HG02642 (cell line): Measurements from ENCODE around the gene GBX2.
"Not testable (repeated sequence)": the region's sequence is repeated elsewhere in the genome, so short reads cannot be mapped to it uniquely, and the experiment has no call there.

Source experiments
- ATAC-seq: cut with Tn5 transposase; IDR thresholded peaks from one replicate; pipeline ENCODE4 v1.9.1; 2021; ENCODE audit warnings: mild to moderate bottlenecking; ENCODE audit not compliant: unreplicated experiment, poor library complexity

The GBX2 gene

DNA sequence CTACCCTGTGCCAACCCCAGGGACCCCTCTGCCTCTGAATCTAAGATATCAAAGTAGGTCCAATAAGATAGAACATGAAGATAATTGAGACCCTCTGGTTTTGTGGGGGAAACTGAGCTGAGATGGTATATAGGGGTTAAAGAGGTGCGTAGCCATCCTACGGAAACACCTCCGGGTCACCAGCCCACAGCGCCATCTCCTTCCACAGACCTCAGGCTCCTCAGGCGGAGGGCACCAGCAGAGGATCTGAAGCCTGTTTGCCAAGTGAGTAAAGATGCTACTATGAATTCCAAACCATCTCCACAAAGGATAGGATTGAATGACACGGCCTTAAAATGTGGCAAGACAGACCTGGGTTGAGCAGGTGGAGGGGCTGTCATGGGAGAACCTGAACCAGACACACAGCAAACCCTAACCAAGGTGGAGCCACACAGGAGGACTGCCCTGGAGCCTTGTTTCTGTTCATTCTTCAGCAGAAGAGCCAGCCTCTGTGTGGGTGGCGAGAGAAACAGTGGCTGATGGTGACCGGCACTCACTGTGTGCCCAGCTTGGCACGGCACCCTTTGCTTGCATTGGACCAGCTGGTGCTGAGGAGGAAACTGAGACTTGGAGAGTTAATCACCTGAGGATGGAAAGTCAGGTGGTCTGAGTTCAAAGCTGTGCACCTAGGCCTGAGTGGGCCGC, 10.2 kb downstream of the GBX2 start:
- no peak for ATAC-seq

DNA sequence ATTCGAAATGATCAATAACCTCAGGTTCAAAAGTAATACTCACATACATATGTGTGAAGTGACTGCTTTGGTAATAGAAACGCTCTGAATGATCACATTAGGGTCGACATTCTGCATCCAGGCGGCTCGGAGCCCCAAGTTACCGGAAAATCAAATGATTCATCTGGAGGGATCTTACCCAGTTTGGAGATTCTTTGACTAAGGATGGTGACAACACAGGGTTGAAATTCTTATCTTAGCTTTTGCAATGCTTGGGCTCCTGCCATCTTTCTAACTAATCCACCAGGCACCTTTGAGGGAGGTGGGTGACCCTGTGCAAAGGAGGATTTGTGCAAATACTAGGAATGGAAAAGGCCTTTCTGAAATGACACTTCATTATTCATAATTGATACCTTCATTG, 10.8 kb downstream of the GBX2 start:
- no peak for ATAC-seq

DNA sequence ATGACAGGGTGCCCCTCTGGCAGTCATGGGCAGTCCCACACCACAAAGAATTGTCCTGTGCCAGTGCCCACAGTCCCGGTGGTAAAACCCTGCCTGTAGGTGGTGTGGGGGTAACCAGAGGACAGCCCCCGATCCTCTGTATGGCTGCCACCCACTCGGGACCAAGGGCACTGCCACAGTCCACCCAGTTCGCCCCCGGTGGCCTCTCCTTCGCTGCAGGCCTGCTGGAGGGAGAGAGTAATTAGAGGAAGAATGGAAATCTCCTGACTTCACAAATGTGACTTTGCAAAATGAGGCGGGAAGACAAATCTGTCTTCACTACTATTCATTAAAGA, 11.4 kb downstream of the GBX2 start:
- no peak for ATAC-seq

DNA sequence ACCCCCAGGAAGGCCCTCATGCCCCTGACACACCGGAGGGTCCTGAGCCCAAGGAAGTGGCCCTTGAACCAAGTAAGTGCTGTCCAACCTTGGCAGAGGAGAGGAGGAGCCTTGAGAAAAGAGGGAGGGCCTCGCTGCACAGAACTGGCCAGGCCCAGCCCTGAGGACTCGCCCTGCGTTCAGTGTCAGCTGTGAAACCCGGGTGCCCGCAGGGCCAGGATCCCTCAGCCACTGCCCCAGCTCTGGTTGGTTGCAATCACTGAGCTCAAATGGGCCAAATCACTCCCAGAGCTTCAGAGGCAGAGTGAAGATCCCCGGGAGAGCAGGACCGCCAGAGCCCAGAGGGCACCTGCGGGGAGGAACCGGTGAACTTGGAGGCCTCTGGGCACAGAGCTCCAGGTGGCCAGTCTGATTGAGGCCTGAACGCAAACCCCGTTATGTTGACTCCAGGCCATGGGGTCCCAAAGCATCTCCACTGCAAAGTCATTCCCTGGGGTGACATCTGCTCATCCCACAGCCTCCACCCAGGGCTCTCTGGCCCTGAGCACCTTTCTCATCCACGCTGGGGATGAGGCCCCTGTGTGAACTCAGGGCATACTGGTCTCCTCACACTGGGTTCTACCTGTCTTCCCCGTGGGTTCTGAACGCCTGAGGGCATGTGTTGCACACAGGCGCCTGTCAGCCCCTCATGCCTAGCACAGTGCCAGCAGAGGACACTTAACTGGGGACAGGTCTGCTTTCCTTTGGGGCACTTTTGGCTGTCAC, 11.9 kb downstream of the GBX2 start:
- no peak for ATAC-seq

DNA sequence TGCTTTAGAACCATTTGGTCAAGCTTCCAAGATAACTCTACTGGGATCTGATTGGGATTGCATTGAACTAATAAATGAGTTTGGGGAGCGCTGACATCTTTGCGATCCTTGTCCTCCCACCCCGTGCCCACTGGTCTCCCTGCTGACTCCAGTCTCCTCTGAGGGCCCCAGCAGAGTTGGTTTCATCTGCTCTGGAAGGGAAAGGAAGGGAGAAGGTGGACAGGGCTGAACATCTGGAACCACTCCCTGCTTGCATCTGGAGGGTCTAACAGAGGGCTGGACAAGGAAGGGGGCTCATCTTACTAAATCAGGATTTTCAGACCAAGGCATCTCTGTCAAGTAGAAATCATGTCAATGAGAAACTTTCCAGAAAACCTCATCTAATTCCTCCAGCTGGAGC, 12.8 kb downstream of the GBX2 start:
- ATAC-seq: no peak

DNA sequence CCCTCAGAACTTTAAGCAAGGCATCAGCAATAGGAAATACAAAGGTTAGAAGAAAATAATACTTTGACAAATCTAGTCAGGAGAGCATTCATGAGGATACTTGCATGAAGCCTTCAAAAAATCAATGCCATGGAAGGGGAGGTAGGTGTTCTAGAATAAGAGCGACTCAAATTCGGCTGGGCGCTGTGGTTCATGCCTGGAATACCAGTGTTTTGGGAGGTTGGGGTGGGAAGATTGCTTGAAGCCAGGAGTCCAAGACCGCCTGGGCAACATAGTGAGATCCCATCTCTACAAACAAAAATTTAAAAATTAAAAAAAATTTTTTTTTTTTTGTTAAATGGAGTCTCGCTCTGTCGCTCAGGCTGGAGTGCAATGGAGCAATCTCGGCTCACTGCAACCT, 21.8 kb downstream of the GBX2 start:
- no peak for ATAC-seq

DNA sequence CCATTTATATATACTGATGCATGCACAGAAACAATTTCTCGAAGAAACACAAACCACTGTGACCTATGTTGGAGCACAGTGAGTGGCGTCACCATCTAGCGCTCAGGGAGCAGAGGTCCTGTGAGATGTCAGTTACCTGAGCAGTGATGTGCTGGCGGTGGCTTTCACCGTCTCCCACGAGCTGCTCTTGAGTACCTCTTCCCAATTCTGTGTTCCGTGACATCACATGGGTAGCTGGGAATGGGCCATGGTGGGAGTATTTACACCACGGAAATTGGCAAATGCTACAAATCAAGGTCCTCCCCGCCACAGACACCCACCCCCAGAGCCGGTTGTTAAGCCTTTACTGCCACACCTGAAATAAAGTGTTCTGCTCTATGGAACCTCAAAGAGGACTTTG, 24.4 kb downstream of the GBX2 start:
- ATAC-seq: no peak

DNA sequence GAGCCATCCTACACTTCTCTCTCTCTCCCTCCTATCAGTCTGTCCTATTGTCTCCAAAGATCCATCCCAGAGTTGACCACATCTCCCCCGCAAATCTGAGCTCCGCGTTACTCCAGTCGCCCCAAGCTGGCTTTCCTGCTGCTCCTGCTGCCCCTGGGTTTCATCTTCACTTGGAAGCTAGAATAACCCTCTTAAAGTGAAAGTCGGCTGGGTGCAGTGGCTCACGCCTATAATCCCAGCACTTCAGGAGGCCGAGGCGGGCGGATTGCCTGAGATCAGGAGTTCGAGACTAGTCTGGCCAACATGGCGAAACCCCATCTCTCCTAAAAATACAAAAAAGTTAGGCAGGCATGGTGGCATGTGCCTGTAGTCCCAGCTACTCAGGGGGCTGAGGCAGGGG, 26.6 kb downstream of the GBX2 start:
- not testable (repeated sequence) for ATAC-seq

DNA sequence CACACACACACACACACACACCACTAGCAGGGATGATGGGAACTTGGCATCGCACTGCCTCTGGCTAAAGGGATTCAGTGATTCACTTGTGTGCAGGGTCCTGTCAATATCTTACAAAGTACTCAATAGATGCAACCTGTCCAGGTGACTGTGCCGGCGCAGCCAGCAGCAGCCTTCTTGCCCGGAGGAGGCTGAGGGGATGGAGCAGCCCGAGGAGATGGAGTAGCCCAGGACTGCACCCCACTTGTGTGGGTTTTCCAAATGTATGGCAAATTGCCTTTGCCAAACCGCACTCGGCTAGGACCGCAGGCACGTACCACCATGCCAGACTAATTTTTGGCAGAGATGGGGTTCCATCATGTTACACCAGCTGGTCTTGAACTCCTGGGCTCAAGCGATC, 31.1 kb downstream of the GBX2 start:
- no peak for ATAC-seq

DNA sequence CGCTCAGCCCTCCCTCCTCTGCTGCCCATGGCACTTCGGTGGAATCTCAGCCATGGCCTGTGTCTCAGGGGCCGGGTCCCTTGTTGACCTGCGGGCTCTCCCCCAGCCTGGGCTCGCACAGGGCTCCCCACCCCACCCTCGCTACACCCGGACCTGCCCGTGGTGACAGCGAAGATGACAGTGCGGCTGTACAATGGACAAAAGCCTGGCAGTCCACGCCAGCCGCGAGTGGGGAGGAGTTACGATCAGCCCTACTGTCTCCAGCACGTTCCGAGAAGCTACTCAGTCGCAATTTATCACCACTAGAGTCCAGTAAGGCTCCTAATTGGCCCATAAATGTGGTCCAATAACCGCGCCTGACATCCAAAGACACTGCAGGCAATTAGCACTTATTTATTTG, 31.6 kb downstream of the GBX2 start:
- ATAC-seq: no peak

DNA sequence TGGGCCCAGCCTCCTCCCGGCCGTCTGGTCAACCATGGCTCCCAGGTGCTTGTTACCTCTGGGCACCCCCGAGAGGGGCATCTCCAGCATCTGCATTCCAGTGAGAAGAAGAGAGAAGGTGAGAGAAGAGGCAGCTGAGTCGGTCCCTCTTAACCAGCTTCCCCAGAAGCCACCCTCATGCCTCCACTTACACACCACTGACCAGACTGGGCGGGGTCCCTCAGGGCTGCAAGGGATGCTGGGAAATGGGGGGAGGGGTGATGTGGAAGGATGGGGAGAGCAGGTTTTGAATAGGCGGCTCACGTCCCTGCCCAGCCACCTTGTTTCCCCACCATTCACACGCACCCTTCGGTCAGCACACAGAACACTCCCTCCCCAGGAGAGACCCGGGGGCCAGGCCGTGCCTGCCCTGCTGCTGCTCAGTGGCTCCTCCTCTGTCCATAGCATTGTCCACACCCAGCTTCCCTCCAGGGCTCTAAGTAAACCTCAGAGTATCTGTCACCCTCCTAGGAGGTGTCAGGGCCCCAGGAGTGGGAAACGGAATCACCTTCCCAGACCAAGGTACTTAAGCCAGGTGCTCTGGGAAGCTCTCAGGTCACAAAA, 34.7 kb downstream of the GBX2 start:
- no peak for ATAC-seq

DNA sequence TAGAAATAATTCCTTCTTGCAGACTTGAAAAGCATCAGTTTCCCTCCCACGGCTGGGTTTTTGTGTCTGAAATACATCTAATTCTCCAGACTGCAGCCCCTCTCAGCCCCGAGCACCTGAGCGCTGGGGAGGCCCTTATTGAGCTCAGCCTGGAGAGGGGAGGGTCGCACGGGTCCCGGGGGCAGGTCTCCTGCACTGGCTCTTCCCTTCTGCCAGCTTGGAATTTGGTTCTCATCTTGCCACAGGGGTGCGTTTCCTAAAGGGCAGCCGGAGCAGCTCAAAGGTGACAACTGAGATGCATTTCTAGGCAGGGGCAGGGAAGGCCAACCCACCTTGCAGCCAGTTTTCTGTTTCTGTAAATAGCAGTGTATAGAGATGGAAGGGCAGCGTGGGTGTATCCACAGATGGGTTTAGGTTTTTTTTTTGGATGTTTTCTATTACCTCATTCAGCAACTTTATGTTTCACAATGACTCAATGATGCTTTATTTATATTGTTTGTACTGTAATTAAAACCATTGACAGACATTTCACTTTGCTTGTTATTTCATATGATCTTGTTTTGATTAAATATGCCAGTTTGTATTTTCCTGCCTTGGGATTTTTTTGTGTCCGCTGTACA, 37.0 kb downstream of the GBX2 start:
- no peak for ATAC-seq

DNA sequence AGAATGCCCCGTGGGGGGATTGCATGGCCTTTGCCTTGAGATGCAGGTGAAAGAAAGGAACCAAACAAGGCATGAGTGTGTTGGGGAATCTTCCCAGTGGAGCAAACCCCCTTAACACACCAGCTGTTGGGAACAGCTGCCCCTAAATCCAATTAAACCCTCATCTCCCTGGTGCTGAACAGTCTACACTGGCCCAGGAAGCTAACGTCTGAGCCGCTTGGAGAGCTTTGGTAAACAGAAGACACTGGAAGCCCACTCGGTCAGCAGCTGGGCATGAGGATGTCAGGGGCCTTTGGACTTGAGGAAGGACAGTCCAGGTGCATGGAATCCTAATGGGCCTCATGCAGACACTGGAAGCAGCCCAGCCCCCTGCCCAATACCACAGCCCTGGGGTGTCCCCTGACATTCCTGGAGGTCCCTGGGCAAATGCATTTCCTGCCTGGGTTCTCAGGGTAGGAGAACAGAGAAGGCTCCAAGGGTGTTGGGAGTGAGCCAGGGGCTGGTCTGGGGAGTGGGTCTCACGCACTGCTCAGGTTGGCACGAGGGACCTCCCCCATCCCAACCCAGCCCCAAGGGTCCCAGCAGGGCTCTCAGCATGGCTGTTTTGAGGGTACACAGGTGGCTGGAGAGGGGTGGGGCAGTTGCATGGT, 37.7 kb downstream of the GBX2 start:
- no peak for ATAC-seq

DNA sequence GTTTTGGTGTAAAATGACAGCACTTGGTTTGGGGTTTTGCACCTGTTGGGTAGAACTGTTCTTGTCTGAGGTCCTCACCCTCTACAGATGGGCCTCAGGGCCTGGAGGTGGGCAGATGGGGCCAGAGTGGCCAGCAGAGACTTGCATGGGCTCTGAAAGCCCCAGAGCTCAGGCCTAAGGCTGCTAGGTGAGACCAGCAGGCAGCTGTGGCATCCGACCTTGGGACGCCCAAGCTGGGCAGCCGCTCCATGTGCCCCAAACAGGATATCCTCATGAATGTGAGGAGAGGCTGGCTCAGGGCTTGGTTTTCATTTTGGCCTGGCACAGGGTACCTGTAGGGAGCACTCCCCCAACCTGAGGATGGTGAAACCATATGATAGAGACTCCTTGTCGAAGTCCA, 38.3 kb downstream of the GBX2 start:
- no peak for ATAC-seq

DNA sequence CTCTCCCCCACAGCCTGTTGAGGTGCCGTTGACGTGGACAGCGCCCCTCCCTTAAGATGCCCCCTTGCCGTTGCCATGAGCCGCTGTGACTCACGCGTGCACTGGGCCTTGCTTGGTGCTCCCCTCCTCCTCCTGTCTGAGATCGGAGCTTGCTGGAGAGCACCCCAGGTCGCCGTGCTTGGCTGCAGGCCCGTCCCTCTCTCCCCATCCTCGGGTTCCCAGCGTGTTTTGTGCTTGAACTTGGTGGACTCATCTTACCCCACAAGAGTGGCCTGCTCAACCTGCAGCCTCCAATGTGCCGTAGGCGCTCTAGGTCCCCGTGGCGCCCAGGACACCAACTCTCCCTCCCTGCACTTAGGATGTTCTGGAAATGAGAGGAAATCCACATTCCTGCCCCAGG, 39.9 kb downstream of the GBX2 start:
- no peak for ATAC-seq

DNA sequence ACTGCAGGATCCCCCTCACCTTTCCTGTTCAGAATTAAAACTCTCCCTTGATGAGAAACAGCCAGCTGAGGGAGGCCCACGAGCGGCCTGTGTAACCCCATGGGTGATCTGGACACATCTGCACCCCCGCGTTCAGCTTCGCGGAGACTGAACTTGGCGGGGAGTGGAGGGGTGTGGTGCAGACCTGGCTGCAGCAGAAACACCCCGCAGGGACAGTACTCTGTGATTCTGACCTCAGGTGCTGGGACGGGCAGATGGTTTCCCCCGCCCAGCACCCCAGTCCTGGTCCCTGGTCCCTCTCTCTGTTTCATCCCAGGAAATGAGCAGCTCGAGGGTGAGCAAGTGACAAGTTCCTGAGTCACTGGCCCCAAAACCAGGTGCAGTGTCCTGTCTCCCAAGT, 41.2 kb downstream of the GBX2 start:
- no peak for ATAC-seq

DNA sequence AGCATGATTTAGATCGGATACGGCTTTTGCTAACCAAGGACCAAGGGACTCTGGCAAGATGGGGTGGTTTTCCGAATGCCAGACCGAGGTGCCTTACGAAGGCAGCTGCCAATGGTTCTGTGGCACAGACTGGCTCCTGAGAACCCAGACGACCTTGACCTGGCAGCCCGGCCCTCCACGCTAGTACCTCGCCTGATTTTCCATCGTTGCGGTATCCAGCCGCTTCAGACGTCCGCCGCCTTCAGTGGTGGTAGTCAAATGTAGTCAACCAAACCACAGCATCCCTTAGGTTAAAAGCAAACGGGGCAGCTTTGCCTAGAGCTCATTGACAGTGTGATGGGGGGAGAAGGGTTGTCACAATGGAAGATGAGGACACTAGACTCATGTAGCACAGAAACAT, 42.6 kb downstream of the GBX2 start:
- ATAC-seq: no peak

DNA sequence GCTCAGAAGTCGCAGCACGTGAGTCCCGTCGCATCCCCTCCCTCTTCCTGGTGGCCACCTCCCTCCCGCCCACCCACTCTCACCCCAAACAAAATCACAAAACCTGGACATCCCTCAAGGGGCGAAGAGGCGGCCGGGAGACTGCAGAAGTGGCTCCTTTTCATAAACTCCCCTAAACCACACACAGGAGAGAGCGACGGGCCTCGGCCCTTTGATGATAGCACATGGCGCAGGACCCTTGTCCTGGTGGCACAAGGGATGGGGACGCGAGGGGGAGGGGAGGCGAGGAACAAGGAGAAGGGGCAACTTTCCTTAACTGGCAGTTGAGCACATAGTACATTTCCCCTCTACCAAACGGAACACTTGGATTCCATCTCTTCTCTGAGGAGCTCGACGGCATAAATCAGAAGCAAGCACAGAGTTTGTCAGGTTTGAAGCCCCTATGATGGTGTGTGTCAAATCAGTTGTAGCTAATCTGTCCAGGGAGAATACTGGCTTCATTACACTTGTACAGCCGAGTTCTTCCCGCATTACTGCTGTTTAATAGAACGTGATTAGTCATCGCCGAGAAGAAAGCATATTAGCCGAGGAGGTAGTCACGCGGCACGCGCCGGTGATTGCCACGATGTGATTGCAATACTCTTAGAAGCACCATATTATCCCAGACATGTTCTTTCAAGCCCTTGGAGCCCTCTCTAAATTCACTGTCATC, 43.8 kb downstream of the GBX2 start:
- no peak for ATAC-seq

DNA sequence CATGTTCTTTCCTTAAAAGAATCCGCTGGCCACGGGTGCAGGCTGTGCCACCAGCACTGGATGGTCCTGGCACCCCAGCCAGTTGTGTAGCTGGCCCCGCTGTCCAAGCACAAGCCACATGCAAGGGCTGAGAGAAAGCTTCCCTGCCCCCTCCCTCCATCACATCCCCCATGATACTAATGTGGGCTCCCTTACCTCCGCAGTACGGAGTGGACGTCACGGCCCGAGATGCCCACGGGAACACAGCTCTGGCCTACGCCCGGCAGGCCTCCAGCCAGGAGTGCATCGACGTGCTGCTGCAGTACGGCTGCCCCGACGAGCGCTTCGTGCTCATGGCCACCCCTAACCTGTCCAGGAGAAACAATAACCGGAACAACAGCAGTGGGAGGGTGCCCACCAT, 44.5 kb downstream of the GBX2 start:
- ATAC-seq: no peak

DNA sequence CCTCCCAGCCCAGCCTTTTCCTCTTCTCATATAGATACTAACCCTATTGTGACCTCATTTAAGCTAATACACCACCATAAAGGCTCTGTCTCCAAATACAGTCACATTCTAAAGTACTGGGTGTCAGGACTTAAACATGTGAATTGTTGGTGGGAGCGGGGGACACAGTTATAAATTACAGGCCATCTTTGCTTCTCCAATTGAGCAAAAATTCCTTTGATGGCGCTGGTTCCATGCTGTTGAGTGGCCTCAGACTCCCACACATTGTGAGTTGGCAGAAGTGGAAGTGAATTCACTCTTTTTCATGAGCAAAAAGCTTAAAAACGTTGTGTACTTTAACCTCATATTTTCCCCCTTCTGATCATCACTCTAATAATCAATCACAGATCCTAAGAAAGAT, 46.0 kb downstream of the GBX2 start:
- no peak for ATAC-seq
